GM12891 (cell line): ENCODE results near the gene PFKFB4.
"Not testable (repeated sequence)": the region's sequence is repeated elsewhere in the genome, so short reads cannot be mapped to it uniquely, and the experiment has no call there.

Experiments used
- DNase-seq: peaks from one replicate; pipeline ENCODE4 v3.0.0; 2011; ENCODE audit warnings: low spot score; ENCODE audit not compliant: insufficient read length
- FAIRE-seq: peaks from 2 replicates; lab custom pipeline; 2011; peaks lifted over from hg19 to GRCh38; lab: Jason Lieb, UNC
- PAX5 ChIP-seq: IDR thresholded peaks from 2 replicates; pipeline ENCODE4 v1.6.1; 2011; ENCODE audit warnings: low read length, moderate library complexity, mild to moderate bottlenecking; ENCODE audit not compliant: insufficient read depth, severe bottlenecking
- POLR2A ChIP-seq: IDR thresholded peaks from 2 replicates; pipeline ENCODE4 v1.6.1; 2011; ENCODE audit warnings: low read depth, low read length, control low read depth
- POLR2AphosphoS5 ChIP-seq: IDR thresholded peaks from 2 replicates; pipeline ENCODE4 v1.6.1; 2011; ENCODE audit warnings: low read depth, low read length, control low read depth
- POU2F2 ChIP-seq: IDR thresholded peaks from 2 replicates; pipeline ENCODE4 v1.6.1; 2011; ENCODE audit warnings: low read depth, mild to moderate bottlenecking, control low read depth, low read length, moderate library complexity
- SPI1 ChIP-seq: IDR thresholded peaks from 2 replicates; pipeline ENCODE4 v1.6.1; 2011; ENCODE audit warnings: low read depth, low read length, control low read depth
- TAF1 ChIP-seq: IDR thresholded peaks from 2 replicates; pipeline ENCODE4 v1.6.1; 2011; ENCODE audit warnings: low read depth, low read length, control low read depth

The PFKFB4 gene

GRCh38 chr3:48532977-48533337 is 23.6 kb downstream of the PFKFB4 start:
- no peak for DNase-seq
- FAIRE-seq = no peak
- no peak for TF ChIP-seq POLR2A
- TF ChIP-seq SPI1 = no peak
- TF ChIP-seq TAF1 = no peak
- no peak for TF ChIP-seq PAX5
- no peak for TF ChIP-seq POU2F2
- TF ChIP-seq POLR2AphosphoS5 = no peak

GRCh38 chr3:48532271-48532976 is 24.2 kb downstream of the PFKFB4 start:
- FAIRE-seq (no peak), DNase-seq (no peak)
- TF ChIP-seq POLR2AphosphoS5 (no peak), POU2F2 (no peak), POLR2A (no peak), TAF1 (no peak), PAX5 (no peak), SPI1 (no peak)

- not testable (repeated sequence) for DNase-seq, FAIRE-seq
Measured at GRCh38 chr3:48530701-48531100, 25.9 kb downstream of the PFKFB4 start.

DNA sequence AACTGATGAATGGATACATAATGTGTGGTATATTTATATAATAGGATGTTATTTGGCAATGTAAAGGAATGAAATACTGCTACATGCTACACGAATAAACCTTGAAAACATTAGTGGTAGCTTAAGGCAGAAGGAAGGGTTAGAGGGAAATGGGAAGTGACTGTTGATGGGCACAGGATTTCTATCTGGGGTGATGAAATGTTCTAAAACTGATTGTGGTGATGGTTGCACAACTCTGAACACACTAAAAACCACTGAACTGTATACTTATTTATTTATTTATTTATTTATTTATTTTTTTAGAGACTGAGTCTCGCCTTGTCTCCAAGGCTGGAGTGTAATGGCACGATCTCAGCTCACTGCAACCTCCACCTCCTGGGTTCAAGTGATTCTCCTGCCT is 27.8 kb downstream of the PFKFB4 start:
- FAIRE-seq (no peak), DNase-seq (no peak)
- TF ChIP-seq SPI1 = no peak
- TF ChIP-seq TAF1 = no peak
- TF ChIP-seq PAX5 = no peak
- TF ChIP-seq POU2F2 = no peak
- no peak for TF ChIP-seq POLR2AphosphoS5
- no peak for TF ChIP-seq POLR2A

- TF ChIP-seq TAF1 (no peak), PAX5 (no peak), POLR2AphosphoS5 (no peak), POLR2A (no peak), SPI1 (no peak), POU2F2 (no peak)
- DNase-seq (no peak), FAIRE-seq (no peak)
Measured at GRCh38 chr3:48528048-48528447, 28.6 kb downstream of the PFKFB4 start.

- no peak for FAIRE-seq
- TF ChIP-seq POU2F2 (no peak), POLR2A (no peak), POLR2AphosphoS5 (no peak), TAF1 (no peak), PAX5 (no peak), SPI1 (no peak)
- DNase-seq = no peak
Measured at GRCh38 chr3:48524970-48525369, 31.6 kb downstream of the PFKFB4 start.

- TF ChIP-seq PAX5 (no peak), TAF1 (no peak), SPI1 (no peak), POLR2AphosphoS5 (no peak), POLR2A (no peak), POU2F2 (no peak)
- no peak for FAIRE-seq
- DNase-seq = no peak
Measured at GRCh38 chr3:48521635-48522034, 35.0 kb downstream of the PFKFB4 start.

DNA sequence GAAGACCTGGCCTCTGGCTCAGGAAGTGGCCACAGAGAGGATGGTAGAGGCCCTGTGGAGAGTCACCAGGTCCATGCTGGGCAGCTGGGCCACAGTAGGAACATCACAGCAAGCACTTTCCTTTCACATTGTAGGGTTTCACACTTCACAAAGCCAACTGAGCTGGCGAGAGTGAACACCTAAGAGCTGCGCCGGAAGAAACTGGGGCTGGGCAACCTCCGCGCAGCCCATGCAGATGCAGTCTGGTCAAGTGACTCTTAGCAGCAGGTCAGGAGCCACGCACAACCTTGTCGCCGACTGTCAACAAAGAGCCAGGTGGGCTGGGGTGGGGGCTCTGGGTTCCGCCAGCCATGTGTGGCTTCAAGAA is 37.3 kb downstream of the PFKFB4 start:
- DNase-seq = no peak
- no peak for FAIRE-seq
- TF ChIP-seq POU2F2 = no peak
- TF ChIP-seq POLR2A = no peak
- no peak for TF ChIP-seq TAF1
- TF ChIP-seq SPI1 = no peak
- no peak for TF ChIP-seq PAX5
- TF ChIP-seq POLR2AphosphoS5 = no peak

- DNase-seq (no peak), FAIRE-seq (no peak)
- TF ChIP-seq POLR2A (no peak), PAX5 (no peak), POLR2AphosphoS5 (no peak), POU2F2 (no peak), TAF1 (no peak), SPI1 (no peak)
Measured at GRCh38 chr3:48518638-48519276, 37.8 kb downstream of the PFKFB4 start.

GRCh38 chr3:48518069-48518468 is 38.5 kb downstream of the PFKFB4 start:
- TF ChIP-seq POU2F2 = no peak
- TF ChIP-seq TAF1 = no peak
- TF ChIP-seq SPI1 = no peak
- no peak for TF ChIP-seq POLR2AphosphoS5
- TF ChIP-seq PAX5 = no peak
- TF ChIP-seq POLR2A = no peak
- FAIRE-seq = no peak
- DNase-seq = no peak
